Activated B cell treated with CpG ODN at 0.5 μM for 24 hours (primary cell): ENCODE results near the gene PALB2. TPM values are rescaled to one million over a fixed set of nuclear protein-coding genes. Genes with fewer than 3 reads are reported as not detected.
"Not testable (repeated sequence)": the region's sequence is repeated elsewhere in the genome, so short reads cannot be mapped to it uniquely, and the experiment has no call there.

Experiments used
- ATAC-seq: fragments of 200-7000 bp; cut with Tn5 transposase; one replicate; pipeline ENCODE4 v1.10.0; 2021; ENCODE audit warnings: low read depth, mild to moderate bottlenecking, moderate library complexity
- CTCF ChIA-PET: fragments of 350-600 bp; sonication (Branson Sonifier 250); formaldehyde crosslinking; loops from one replicate; lab custom pipeline; 2021; ENCODE audit warnings: antibody characterized with exemption; lab: Charles Lee
- POLR2A ChIA-PET: fragments of 350-600 bp; sonication (Branson Sonifier 250); formaldehyde crosslinking; loops from one replicate; lab custom pipeline; 2021; ENCODE audit warnings: antibody characterized with exemption; lab: Charles Lee
- DNase-seq: peaks from one replicate; pipeline ENCODE4 v3.0.0; 2022
- H3K27ac Mint-ChIP-seq: one replicate; pipeline ENCODE4 v1.8.0; 2020; ENCODE audit warnings: mixed read lengths
- H3K27me3 Mint-ChIP-seq: one replicate; pipeline ENCODE4 v1.8.0; 2021; ENCODE audit warnings: mixed read lengths
- H3K36me3 Mint-ChIP-seq: one replicate; pipeline ENCODE4 v1.8.0; 2021; ENCODE audit warnings: low read depth, mixed read lengths
- H3K4me1 Mint-ChIP-seq: one replicate; pipeline ENCODE4 v1.8.0; 2021; ENCODE audit warnings: mixed read lengths
- H3K4me3 Mint-ChIP-seq: one replicate; pipeline ENCODE4 v1.8.0; 2020; ENCODE audit warnings: mild to moderate bottlenecking, mixed read lengths
- H3K9me3 Mint-ChIP-seq: one replicate; pipeline ENCODE4 v1.8.0; 2020; ENCODE audit warnings: mixed read lengths
- CTCF ChIP-seq: fragments of 200-600 bp; IDR thresholded peaks from one replicate; pipeline ENCODE4 v1.8.0; 2022; ENCODE audit warnings: antibody characterized with exemption, mild to moderate bottlenecking
- intact Hi-C: fragments of 100-400 bp; cut with micrococcal nuclease; formaldehyde crosslinking; loops from one replicate; pipeline ENCODE4 v1.15.1; 2024
- total RNA-seq: library from RNA; stranded (reverse); gene quantifications from 2 replicates; pipeline ENCODE4 v1.2.3, GENCODE V29; 2022

The PALB2 gene
- total RNA-seq, 1 donor from 2014 or later: 19.8 TPM

- no peak overlapping the region for H3K27ac Mint-ChIP-seq
- no peak for TF ChIP-seq CTCF
- no peaks in the 10 kb centered on the region for H3K27me3 Mint-ChIP-seq
- intact Hi-C loops: no loop called here
- ChIA-PET POLR2A (interaction anchor here (2.1 kb wide), 1 partner anchor 38 kb away, joined by 15 read pairs; the partner anchor contains the start of genes EARS2 and UBFD1), CTCF (no interaction called here)
- peaks cover 31% of the 10 kb centered on the region for H3K36me3 Mint-ChIP-seq
- no peaks in the 10 kb centered on the region for H3K9me3 Mint-ChIP-seq
- peak overlapping the region; percentile 88 for H3K4me3 Mint-ChIP-seq
- ATAC-seq (no peak), DNase-seq (no peak)
- peaks cover 28% of the 10 kb centered on the region for H3K4me1 Mint-ChIP-seq
Observed at GRCh38 chr16:23595246-23595950, 45.7 kb downstream of the PALB2 start.

DNA sequence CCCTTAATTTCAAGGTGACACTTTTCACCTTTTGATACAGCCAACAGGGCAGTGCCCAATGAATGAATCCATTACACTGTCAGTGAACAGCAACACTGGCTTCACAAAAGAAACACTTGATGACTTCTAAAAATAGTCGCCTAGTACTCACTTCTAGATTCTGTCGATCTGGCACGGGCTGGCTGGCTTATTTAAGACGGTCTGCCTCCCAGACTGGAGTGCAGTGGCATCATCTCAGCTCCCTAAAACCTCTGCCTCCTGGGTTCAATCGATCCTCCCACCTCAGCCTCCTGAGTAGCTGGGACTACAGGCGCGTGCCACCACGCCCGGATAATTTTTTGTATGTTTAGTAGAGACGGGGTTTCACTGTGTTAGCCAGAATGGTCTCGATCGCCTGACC is 46.9 kb downstream of the PALB2 start:
- ATAC-seq (no peak), DNase-seq (no peak)
- ChIA-PET POLR2A (no interaction called here), CTCF (no interaction called here)
- H3K27ac Mint-ChIP-seq: no peak overlapping the region
- peaks cover 28% of the 10 kb centered on the region for H3K4me1 Mint-ChIP-seq
- no peaks in the 10 kb centered on the region for H3K9me3 Mint-ChIP-seq
- H3K4me3 Mint-ChIP-seq: no peak overlapping the region
- intact Hi-C loops: no loop called here
- H3K27me3 Mint-ChIP-seq: no peaks in the 10 kb centered on the region
- TF ChIP-seq CTCF: no peak
- H3K36me3 Mint-ChIP-seq: peaks cover 39% of the 10 kb centered on the region

DNA sequence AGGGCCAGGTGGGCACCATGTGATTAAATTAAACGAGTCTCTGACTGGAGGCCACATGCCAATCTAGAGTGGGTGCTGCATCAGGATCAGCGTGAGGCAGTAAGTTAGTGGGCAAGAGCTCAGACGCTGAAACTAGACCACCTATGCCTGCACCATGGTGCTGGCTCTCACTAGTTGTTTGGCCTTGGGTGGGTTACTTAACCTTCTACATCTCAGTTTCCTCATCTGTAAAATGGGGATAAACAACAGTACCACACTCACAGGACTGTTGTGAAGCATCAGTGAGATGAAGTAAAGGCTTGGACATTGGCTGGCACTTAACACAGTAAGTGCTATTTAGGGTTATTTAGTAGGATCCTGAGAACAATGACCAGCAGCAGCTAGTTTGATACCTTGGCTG is 50.9 kb downstream of the PALB2 start:
- DNase-seq (no peak), ATAC-seq (no peak)
- ChIA-PET CTCF (no interaction called here), POLR2A (interaction anchor here (0.5 to 0.7 kb wide), 3 partner anchors 28 to 944 kb away, joined by 4 to 6 read pairs (median 4); no protein-coding TSS in a partner anchor)
- Mint-ChIP-seq H3K27ac (no peak overlapping the region), H3K9me3 (no peaks in the 10 kb centered on the region), H3K4me3 (no peak overlapping the region), H3K4me1 (peaks cover 15% of the 10 kb centered on the region), H3K36me3 (peaks cover 73% of the 10 kb centered on the region), H3K27me3 (no peaks in the 10 kb centered on the region)
- intact Hi-C loops: no loop called here
- TF ChIP-seq CTCF: no peak

DNA sequence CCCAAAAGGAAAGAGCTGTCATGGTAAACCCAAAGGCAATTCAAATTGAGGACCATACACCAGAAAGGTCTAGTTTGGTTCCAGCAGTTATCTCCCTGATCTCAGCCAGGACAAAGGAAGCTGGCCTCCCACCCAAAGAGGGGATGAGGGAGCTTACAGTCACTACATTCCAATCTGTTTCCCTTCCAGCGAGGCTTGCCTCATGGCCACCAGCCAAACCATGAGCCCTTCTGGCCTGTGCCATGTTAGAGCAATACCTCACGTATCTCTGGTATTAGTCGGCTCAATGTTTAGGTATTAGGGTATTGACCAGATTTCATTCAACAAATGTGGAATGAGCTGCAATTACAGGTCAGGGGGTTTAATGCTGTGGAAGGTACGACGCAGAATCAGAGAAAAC is 53.4 kb downstream of the PALB2 start:
- POLR2A ChIA-PET: no interaction called here
- no peaks in the 10 kb centered on the region for H3K9me3 Mint-ChIP-seq
- no peak for TF ChIP-seq CTCF
- peaks cover 5% of the 10 kb centered on the region for H3K4me1 Mint-ChIP-seq
- no peak overlapping the region for H3K4me3 Mint-ChIP-seq
- H3K36me3 Mint-ChIP-seq: peaks cover 84% of the 10 kb centered on the region
- H3K27me3 Mint-ChIP-seq: no peaks in the 10 kb centered on the region
- H3K27ac Mint-ChIP-seq: no peak overlapping the region
- intact Hi-C loops: no loop called here
- ATAC-seq (no peak), DNase-seq (no peak)
- CTCF ChIA-PET: interaction anchor here (1.2 kb wide), 1 partner anchor 9 kb away, joined by 3 read pairs; no protein-coding TSS in a partner anchor

GRCh38 chr16:23584186-23585076 is 56.7 kb downstream of the PALB2 start:
- no peak for ATAC-seq
- no peak overlapping the region for H3K27ac Mint-ChIP-seq
- H3K27me3 Mint-ChIP-seq: no peaks in the 10 kb centered on the region
- H3K36me3 Mint-ChIP-seq: peaks cover 84% of the 10 kb centered on the region
- no peaks in the 10 kb centered on the region for H3K4me1 Mint-ChIP-seq
- TF ChIP-seq CTCF: no peak
- no peaks in the 10 kb centered on the region for H3K9me3 Mint-ChIP-seq
- H3K4me3 Mint-ChIP-seq: no peak overlapping the region
- no peak for DNase-seq
- intact Hi-C loops: no loop called here
- POLR2A ChIA-PET: no interaction called here
- CTCF ChIA-PET: no interaction called here

DNA sequence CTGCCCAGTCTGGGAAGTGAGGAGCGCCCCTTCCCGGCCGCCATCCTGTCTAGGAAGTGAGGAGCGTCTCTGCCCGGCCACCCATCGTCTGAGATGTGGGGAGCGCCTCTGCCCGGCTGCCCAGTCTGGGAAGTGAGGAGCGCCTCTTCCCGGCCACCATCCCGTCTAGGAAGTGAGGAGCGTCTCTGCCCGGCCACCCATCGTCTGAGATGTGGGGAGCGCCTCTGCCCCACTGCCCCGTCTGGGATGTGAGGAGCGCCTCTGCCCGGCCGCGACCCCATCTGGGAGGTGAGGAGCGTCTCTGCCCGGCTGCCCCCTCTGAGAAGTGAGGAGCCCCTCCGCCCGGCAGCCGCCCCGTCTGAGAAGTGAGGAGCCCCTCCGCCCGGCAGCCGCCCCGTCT is 57.8 kb downstream of the PALB2 start:
- intact Hi-C loops, POLR2A ChIA-PET, ATAC-seq, CTCF ChIA-PET, H3K4me3 Mint-ChIP-seq, DNase-seq, H3K9me3 Mint-ChIP-seq, H3K27me3 Mint-ChIP-seq, H3K27ac Mint-ChIP-seq, H3K4me1 Mint-ChIP-seq: not testable (repeated sequence)
- peaks cover 81% of the 10 kb centered on the region for H3K36me3 Mint-ChIP-seq
